Tibial nerve (tissue), 4 donors: Measurements from ENCODE around the gene IKBKE.
A peak's percentile ranks its signal among the peaks of the same experiment; 100 is the strongest.

Source experiments
- EP300 ChIP-seq, 2 donors: sonication (generic); formaldehyde crosslinking; IDR thresholded peaks; one replicate each; pipeline ENCODE4 v1.6.1; 2017; ENCODE audit warnings: antibody characterized with exemption in 2 of 2, mild to moderate bottlenecking in 1 of 2
- POLR2A ChIP-seq, 2 donors: fragments of 450-650 bp; IDR thresholded peaks; one replicate each; pipeline ENCODE4 v1.6.1; 2017; ENCODE audit warnings: antibody characterized with exemption in 2 of 2, mild to moderate bottlenecking in 2 of 2, moderate library complexity in 2 of 2
- TF ChIP-seq, protein P1 (sequence below), 5 experiments: fragments of 200-600 bp in 3 of 5; fragments of 450-650 bp in 2 of 5; sonication (generic) in 3 of 5; IDR thresholded peaks; one replicate each; pipeline ENCODE4 v1.5.1; 2016 to 2019; ENCODE audit warnings: antibody characterized with exemption in 5 of 5, mild to moderate bottlenecking in 3 of 5, moderate library complexity in 2 of 5

DNA sequence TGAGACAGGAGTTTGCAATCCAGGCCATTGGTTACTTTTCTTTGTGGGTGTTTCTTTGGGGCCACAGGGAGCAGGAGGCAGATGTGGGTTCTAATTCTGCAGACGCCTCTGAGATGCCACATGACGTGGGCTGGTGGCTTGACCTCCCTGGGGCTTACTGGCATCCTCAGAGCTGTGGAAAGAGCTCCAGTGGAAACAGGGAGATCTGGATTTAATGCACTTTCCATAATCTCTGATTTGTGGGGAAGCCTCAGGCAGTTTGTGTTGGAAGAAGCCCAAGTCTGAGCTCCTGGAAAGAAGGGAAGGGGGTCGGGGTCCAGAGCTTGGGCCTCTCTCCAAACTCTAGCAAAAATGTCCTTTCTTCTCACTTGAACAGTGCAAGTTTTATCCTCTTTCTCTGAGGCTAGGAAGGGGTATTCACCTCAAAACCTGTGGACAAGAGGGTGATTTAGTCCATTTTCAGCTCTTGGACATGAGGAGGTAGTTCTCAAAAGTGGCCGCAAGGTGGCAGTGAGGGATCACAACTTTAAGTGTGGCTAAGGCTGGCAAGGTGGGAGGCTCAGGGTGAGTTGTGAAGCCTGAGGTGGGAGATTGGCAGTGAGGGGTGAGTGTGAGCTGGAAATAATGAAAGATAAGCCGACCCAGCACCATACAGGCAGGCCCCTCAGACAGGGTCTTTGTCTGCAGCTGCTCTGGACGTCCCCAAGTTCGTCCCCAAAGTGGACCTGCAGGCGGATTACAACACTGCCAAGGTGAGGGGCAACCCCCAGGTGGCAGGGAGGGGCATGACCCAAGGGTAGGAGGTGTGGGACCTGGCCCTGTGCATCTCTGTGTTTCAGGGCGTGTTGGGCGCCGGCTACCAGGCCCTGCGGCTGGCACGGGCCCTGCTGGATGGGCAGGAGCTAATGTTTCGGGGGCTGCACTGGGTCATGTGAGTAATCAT lies 9.2 kb downstream of the IKBKE start:
- TF ChIP-seq, protein P1, sequence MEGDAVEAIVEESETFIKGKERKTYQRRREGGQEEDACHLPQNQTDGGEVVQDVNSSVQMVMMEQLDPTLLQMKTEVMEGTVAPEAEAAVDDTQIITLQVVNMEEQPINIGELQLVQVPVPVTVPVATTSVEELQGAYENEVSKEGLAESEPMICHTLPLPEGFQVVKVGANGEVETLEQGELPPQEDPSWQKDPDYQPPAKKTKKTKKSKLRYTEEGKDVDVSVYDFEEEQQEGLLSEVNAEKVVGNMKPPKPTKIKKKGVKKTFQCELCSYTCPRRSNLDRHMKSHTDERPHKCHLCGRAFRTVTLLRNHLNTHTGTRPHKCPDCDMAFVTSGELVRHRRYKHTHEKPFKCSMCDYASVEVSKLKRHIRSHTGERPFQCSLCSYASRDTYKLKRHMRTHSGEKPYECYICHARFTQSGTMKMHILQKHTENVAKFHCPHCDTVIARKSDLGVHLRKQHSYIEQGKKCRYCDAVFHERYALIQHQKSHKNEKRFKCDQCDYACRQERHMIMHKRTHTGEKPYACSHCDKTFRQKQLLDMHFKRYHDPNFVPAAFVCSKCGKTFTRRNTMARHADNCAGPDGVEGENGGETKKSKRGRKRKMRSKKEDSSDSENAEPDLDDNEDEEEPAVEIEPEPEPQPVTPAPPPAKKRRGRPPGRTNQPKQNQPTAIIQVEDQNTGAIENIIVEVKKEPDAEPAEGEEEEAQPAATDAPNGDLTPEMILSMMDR (IDR thresholded peaks at IDR 0.05) = peak; percentile 68 to 85 (median 74)
- TF ChIP-seq EP300 (IDR thresholded peaks at IDR 0.05) (no peak), POLR2A (IDR thresholded peaks at IDR 0.05) (no peak)
